Measurements from ENCODE around the gene PCDH15.
"Not testable (repeated sequence)": the region's sequence is repeated elsewhere in the genome, so short reads cannot be mapped to it uniquely, and the experiment has no call there.

The PCDH15 gene

DNA sequence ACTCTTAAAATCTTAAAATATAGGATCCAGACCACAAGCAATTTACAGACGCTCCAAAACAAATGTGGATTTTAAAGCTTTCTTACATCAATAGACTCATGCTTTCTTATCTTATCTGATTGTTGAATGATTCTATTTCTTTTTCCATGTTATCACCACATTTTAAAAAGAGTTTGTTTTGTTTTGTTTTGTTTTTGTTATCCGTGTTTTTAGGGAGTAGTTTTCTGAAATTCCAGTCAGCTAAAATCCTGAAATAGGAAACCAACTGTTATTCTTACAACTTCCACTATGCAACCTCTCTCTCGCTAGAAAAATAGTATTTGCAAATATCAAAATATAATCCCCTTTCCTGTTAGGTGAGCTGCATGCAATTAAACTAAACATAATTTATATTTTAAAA is 251.0 kb downstream of the PCDH15 start:
- no peak for DNase-seq

DNA sequence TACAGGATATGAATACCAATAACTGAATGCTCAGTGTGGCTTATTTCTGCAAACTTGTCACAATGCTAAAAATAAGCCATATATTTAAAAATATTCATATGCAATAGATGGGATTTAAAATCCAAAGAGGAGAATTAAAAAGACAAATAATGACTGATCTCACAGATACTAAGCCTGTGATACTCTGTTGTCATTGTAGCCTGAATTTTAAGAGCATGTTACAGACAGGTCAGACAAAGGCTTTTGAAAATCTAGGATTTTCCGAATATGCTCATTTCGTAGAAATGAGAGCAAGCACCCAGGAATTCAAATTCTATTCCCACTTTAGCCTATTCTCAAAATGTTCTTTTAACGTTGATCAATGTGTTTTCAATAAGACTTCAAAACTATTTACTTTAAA is 269.7 kb downstream of the PCDH15 start:
- DNase-seq = no peak

DNA sequence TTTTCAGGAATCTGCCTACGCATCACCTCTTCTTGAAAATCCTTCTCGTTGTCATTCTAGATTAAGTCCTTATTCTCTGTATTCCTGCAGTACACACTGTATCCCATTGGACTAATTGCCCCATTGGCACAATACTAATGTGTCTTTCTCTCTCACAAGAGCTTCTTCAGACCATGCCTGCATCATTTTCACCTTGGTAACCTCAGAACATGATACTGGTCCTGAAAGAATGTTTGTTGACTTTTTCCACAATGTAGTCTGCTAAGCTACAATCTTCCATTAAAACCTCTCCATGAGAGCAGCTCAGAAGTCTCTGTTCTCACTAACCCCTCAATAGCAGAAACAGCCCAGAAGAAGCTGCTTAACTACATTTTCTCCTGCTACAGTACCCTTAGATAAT is 270.7 kb downstream of the PCDH15 start:
- DNase-seq = no peak

GRCh38 chr10:54525816-54526215 is 275.2 kb downstream of the PCDH15 start:
- DNase-seq = no peak

- not testable (repeated sequence) for DNase-seq
Observed at GRCh38 chr10:54515244-54515643, 285.8 kb downstream of the PCDH15 start.

DNA sequence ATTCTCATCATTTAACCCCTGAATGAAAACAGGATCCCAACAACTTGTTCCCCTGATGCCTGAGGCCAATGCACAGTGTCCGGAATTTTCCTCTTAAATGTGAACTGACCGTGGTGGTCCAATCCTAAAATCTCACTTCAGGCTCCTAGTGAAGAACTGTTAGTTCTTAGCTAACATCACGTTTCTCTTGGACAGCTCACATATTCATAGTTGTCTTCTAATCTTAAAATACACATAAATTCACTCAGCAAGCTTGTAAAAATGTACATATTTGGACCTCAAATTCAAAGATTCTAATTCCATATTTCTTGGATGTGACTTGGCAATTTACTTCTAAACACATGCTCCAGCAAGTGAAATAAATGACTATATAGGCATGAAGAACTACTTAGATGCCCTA is 297.2 kb downstream of the PCDH15 start:
- DNase-seq = no peak

DNA sequence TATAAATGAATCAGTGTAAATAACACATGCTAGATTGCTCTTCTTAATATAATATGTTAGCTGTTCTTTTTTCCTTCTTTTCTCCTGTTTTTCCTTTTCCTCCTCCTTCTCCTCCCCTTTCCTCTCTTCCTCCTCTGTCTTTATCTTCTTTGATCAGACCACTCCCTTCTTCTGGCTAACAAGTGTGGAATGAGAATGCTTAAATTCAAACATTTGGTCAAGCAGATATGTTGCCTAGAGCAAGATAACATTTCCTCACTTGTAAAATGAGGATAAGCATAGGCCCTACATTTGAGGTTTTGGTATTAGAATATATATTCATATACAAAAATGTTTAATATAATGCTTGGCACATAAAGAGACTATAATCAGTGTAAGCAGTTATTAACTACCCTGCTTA is 299.1 kb downstream of the PCDH15 start:
- DNase-seq = no peak

DNA sequence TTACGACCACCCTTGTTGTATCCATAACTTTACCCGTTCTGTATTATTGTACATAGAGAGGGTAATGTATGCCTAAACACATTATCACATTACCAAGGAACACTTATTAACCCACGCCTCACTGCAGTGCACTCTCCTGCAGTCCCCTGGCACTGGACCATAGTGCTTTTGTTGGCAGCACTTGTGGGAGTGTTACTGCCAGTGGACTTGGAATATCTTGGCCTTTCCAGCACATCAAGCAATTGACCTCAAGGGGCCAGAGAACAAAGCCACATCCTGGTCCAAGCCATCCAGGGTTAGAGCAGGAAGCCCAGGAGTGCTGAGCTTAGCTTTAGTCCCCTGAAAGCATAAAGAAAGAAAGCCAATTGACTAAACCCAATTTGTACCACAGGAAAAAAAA is 304.2 kb downstream of the PCDH15 start:
- no peak for DNase-seq

GRCh38 chr10:54487743-54488142 is 313.3 kb downstream of the PCDH15 start:
- DNase-seq = no peak

DNA sequence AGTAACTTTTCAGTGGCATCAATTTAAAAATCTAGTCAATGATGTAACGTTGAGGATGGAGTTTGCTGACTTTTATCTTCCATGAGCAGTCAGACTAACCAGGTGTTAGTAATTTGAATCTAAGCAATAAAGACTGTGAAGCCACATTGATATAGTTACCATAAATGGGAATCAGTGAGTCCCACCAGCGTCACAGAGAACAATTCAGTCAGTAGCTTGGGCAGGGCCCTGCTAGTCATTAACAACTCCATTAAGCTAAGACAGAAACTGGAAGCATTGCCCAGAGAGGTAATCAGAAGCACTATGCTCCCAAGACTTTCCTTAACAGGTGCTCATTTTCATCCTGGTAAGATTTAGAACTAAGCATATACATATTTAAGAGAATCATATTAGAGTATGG is 315.1 kb downstream of the PCDH15 start:
- DNase-seq = no peak

DNA sequence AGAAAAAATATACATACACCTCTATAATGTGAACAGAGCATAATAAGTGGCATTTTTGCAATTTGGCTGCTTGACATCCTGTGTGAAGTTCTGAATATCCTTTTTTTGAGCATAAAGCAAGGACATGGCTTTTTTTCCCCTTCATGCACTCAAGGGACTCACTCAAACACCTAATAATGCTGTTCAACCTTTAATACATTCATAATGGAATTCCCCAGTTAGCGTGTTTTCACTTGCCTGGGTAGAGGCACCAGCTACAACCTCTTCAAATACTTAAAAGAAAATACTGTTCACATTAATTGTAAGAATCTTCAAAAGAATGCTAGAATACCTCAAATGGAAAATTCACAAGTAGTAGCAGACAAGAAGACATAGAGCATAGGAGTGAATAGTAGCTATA is 316.8 kb downstream of the PCDH15 start:
- no peak for DNase-seq

DNA sequence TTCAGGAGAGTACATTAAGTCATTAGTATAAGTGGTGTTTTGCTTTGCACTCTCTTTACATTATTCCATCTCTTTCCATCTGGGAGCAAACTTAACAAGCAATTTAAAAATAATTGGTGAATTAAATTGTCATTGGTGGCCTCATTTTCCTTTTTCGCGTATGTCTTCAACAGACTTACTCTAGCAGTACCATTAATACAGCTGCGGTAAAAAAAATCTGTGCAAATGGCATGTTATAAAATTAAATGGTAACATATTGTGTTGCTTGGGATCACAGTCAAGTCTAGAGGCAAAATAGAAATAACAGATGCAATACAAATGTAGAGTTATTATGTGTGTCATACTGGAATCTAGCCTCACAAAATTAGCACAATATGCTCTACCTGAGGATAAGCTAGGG is 322.4 kb downstream of the PCDH15 start:
- no peak for DNase-seq

- DNase-seq = no peak
Observed at GRCh38 chr10:54477738-54478137, 323.3 kb downstream of the PCDH15 start.

GRCh38 chr10:54470324-54470631 is 330.8 kb downstream of the PCDH15 start:
- DNase-seq = no peak

DNA sequence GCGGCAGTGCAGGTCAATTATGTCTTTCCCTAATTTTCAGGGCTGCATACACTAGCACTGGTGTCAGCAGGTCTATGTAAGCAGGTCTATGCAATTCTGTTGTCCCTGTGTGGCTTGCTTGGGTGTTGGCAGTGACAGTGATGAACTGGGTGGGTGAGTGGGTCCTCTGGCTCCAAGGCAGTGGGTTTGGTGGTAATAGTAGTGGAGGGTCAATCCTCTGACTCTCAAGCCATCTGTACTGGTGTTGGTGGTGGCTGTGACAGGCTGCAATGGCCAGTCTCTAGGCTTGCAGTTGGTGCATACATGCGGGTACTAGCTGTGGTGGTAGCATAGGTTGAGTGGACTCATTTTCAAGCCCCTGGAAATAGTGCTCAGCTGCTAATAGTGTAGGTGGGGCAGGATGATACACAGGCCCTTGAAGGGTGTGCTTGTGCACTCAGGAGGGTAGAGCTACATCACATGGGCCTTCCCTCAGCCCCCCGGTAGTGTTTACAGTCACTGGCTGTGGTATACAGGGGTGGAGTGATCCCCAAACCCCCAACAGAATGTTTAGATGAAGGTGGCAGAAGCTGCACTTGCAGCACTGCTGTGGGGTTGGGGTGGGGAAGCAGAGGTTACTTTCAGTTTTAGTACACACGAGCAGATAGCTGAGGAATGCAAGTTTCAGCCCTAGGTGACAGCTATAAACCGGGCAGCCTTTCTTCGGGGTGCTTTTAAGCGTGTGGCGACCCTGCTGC is 331.3 kb downstream of the PCDH15 start:
- DNase-seq = no peak

DNA sequence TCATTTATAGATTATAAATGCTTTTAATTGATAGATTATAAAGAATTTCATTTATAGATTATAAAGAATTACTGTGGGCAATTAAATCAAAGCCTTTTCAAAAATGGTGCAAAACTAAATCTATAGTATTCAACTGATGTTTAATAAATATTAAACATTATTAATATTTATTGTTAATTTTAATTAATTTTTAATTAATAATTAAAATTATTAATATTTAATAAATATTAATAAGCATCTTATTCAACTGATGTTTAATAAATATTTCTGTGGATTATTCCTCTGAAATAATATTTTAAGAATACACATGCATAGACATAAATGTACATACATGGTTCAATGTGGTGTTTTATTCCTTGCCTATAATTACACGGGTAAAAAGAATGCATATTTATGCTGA is 346.8 kb downstream of the PCDH15 start:
- DNase-seq = no peak

DNA sequence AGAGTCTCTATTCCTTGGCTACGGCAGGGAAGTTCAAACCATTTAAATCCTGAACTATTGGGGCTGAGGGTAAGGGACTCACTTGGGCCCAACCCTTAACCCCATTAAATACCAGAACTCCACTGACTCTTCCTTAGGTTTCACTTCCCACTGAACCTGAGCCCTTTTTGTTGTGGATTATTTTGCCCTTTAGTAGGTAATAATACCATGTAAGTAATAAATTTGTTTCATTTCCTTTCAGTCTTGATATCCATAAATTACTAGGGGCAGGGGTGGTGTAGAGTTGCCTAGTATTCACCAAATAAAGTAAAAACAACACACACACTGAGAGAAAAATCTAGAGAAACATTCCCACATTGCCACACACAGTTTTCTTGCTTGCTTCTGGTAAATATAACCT is 352.0 kb downstream of the PCDH15 start:
- DNase-seq = no peak

- DNase-seq = no peak
Observed at GRCh38 chr10:54444170-54444569, 356.9 kb downstream of the PCDH15 start.

- DNase-seq = no peak
Observed at GRCh38 chr10:54441275-54441674, 359.8 kb downstream of the PCDH15 start.

- DNase-seq = no peak
Observed at GRCh38 chr10:54434782-54435181, 366.2 kb downstream of the PCDH15 start.

DNA sequence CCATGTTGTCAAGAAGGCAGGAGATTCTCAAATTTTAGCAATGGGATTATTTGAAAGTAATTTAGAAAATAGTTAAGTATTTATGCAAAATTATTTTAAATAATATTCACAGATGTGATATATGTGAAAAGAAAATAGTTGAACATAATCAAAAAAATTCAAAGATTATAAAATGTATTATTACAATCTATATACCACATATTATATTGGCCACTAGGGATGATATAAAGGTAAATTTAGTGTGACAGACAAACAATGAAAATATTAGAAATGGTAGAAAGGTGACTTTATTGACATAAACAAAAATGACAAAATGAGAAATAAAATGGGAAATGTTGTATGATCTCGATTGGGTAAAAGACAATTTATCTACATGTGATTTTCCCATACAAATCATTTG is 385.5 kb downstream of the PCDH15 start:
- DNase-seq = no peak

- peak; percentile 1 for DNase-seq
Observed at GRCh38 chr10:54402576-54402975, 398.5 kb downstream of the PCDH15 start.

DNA sequence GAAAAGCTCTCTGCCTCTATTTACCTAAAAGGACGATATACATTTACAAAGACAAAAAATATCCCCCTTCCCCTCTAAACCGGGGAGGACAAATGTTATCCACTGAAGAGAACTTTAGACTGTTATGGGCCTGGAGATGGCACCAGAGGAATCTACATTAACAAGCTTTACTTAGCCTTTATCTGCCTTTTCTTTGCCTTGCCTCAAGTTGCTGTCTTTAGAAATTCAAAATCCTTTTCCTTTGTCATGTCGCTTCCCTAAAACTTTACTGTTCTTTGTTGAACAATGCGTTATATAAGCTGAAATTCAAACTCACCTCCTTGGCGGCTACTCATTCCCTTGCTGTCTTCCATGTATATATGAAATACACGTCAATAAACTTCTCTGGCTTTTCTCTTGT is 405.0 kb downstream of the PCDH15 start:
- no peak for DNase-seq

GRCh38 chr10:54394598-54394997 is 406.4 kb downstream of the PCDH15 start:
- DNase-seq = not testable (repeated sequence)

DNA sequence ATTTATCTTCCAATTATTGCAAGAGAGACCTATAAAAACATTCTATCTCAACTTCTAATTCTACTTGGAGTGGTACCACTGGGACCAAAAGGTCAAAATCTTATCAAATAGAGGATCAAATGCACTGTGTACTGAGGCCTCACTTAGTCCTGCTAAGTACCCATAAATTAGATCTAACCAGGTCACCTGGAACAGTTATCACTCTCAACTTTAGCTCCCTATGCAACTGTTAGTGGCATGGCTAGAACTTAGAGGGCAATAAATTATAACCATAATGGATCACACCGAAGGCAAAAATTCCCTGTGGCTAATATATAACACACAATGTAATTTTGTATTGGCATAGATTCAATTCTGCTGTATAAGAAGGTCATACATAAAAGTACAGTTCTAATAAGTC is 428.9 kb downstream of the PCDH15 start:
- no peak for DNase-seq

Data from fibroblast of skin of scalp (primary cell).